ENCODE data around the gene LTBP1.
"Not testable (repeated sequence)": the region's sequence is repeated elsewhere in the genome, so short reads cannot be mapped to it uniquely, and the experiment has no call there.

LTBP1 gene

GRCh38 chr2:33430856-33431255 is 484.1 kb downstream of the LTBP1 start:
- DNase-seq (ENCODE audit: low read depth): no peak

GRCh38 chr2:33432871-33433270 is 486.1 kb downstream of the LTBP1 start:
- no peak for DNase-seq (ENCODE audit: low read depth)

DNA sequence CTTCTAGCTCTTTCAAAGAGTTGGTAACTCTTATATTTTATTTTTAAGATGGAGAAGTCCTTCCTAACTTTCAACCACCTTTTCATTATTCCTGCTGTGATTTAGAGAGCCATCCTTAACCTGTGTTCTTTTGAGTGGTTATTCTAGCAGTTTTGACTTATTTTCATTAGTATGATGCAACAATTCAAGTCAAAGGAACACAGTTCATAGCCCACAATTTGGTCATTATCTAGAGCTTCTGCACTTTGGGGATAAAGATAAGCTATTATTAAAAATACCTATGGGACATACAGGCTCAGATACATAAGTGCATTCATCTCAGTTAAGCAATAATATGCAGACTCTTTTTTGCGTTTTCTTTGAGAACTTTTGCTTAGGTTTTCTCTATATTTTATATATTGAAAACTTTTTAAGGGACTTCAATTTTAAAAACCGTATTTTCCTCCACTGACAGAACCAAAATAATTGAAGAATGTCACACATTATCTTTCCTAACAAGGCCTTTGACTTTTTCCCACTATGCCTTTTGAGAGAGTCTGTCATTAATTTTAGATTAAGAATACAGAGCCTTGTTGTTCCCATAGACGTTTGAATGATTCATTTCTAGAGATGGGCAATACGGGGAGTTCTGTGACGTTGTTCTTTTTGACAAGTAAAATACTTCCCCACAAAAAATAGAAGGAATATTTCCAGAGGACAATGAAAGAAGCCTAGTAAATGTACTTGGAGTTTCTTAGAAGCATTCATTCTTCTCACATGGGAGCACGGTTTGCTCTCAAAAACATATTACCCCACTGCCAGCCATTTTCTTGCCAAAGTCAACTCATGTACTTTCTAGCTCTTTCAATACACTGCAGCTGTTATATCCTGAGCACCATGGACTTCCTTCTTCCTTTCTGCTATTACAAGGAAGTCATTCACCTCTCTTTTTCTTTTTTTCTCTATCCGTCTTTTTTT is 486.8 kb downstream of the LTBP1 start:
- DNase-seq (ENCODE audit: low read depth): no peak

GRCh38 chr2:33435518-33435917 is 488.8 kb downstream of the LTBP1 start:
- DNase-seq (ENCODE audit: low read depth): no peak

GRCh38 chr2:33436083-33436482 is 489.3 kb downstream of the LTBP1 start:
- DNase-seq (ENCODE audit: low read depth): no peak

DNA sequence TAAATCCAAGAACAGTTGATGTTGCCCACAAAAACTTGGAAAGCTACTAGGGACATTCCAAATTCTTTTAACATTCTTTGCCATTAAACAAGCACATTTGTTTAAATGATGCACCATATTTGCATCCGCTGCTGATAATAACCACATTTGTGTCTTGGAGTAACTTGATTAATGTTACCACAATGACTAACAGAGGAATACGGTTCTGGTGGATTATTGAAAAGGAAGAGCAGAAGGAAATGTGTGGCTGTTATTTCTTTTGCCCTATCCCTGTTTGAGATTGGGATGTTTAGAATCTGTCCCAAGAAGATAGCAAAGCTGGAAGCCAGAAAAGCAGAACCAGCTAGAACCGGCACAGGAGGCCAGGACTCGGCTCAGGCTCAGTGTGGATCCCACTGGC is 490.5 kb downstream of the LTBP1 start:
- DNase-seq (ENCODE audit: low read depth): no peak

DNA sequence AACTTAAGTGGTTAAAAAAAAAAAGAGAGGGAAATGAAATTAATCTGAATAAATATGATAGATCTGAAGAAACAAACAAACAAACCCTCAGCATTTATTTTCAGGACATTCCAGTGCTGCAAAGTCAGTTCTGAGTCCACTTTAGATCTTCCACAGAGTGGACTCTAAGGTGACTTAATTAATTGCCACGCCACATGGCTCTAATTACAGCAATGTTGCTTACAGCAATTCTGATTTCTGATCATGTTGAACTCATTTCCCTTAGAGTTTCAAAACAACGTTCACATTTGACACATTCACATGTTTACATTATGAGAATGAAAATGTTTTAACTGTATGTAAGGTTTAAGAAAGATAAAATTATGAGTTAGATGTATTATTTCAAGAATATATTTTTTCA is 491.1 kb downstream of the LTBP1 start:
- no peak for DNase-seq (ENCODE audit: low read depth)

GRCh38 chr2:33441235-33441810 is 494.6 kb downstream of the LTBP1 start:
- DNase-seq (ENCODE audit: low read depth): no peak

DNA sequence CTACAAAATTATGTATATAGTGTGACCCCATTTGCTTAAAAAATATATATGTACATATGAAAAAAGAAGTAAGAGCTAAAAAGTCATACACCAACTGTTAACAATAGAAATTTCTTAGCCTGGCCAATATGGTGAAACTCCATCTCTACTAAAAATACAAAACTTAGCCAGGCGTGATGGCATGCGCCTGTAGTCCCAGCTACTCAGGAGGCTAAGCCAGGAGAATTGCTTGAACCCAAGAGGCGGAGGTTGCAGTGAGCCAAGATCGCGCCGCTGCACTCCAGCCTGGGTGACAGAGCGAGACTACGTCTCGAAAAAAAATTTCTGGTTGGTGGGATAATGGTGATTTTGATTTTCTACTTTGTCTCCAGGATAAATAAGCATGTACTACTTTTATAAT is 495.3 kb downstream of the LTBP1 start:
- not testable (repeated sequence) for DNase-seq (ENCODE audit: low read depth)

GRCh38 chr2:33442528-33443079 is 495.9 kb downstream of the LTBP1 start:
- DNase-seq (ENCODE audit: low read depth): no peak

GRCh38 chr2:33443274-33443829 is 496.6 kb downstream of the LTBP1 start:
- DNase-seq (ENCODE audit: low read depth): no peak

- DNase-seq (ENCODE audit: low read depth): no peak
Observed at GRCh38 chr2:33444967-33445366, 498.2 kb downstream of the LTBP1 start.

DNA sequence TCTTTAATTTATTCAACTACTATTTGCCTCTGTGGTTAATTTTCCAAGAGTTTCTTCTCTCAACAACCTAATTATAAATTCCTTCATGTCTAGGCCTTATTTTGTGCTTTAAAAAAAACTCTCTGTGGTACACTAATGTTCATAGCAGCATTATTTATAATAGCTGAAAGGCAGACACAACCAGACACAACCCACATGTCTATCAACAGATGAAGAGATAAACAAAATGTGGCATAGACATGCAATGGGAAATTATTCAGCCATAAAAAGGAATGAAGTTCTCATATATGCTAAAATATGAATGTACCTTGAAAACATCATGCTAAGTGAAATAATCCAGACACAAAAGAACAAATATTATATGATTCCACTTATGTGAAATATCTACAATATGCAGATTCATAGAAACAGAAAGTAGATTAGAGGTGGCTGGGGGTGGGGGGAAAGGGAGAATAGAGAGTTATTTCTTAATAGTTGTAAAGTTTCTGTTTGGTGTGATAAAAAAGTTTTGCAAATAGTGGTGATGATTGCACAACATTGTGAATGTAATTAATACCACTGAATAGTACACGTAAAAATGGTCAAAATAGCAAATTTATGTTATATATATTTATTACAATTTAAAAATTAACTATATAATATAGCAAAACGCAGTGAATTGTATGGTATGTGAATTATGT is 501.6 kb downstream of the LTBP1 start:
- no peak for DNase-seq (ENCODE audit: low read depth)

Data from T follicular helper cell (primary cell).